GM18498 (cell line): ENCODE measurements around the gene GRM4.
"Not testable (repeated sequence)": the region's sequence is repeated elsewhere in the genome, so short reads cannot be mapped to it uniquely, and the experiment has no call there.

Experiments used
- ATAC-seq: cut with Tn5 transposase; IDR thresholded peaks from one replicate; pipeline ENCODE4 v1.9.1; 2021; ENCODE audit warnings: mild to moderate bottlenecking, moderate library complexity; ENCODE audit not compliant: unreplicated experiment

GRM4 gene

DNA sequence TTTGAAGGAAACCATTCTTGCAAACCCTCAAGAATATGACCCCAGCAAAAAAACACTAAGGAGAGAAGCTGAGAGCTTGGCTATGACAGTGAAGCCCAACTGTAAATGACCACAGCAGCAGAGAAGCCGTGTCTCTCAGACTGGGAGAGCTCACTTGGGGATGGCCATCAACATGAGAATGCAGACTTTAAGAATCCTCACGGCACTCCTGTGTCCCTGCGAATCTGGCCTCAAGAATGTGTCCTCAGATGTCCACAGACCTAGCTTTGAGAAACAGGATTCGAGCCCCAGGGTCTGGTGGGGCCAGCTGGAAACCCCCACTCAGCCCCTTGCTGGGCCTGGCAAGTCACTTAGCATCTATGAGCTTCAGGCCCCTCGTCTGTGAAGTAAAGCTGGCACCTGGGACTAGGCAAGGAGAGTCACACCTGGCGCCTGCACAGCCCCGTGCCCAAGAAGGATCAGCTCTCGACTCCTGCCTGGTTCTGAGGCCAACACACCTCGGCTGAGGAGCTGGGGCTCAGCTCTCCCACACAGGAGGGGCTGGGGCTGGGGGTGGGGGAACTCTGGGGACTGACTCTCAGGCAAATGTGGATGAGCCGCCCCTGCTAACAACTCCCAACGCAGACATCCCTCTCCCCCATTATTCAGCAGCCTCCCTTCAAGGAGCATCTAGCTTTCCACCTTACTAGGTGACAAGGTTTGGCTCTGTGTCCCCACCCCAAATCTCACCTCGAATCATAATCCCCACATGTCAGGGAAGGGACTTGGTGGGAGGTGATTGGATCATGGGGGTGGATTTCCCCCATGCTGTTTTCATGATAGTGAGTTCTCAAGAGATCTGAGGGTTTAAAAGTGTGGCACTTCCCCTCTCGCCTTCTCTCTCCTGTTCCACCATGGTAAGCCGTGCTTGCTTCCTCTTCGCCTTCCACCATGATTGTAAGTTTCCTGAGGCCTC, 97.7 kb downstream of the GRM4 start:
- ATAC-seq, result no peak

DNA sequence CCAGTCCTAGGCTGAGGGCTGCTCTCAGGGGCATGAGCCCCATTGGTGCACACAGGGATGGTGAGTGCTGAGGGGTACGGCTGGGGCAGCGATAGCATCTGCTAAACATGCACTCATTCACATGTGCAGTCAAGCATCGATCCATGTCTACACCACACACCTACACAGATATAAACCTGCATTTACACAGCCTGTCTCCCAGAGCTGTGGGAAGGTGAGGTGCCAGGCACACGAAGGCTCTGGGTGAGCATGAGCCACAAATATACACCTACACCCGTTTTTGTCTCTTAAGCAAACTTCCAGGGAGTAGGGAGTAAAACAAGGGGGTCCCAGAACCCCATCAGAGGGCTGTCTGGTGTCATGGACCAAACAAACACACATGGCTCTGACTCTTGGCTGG, 99.3 kb downstream of the GRM4 start:
- ATAC-seq, result no peak

DNA sequence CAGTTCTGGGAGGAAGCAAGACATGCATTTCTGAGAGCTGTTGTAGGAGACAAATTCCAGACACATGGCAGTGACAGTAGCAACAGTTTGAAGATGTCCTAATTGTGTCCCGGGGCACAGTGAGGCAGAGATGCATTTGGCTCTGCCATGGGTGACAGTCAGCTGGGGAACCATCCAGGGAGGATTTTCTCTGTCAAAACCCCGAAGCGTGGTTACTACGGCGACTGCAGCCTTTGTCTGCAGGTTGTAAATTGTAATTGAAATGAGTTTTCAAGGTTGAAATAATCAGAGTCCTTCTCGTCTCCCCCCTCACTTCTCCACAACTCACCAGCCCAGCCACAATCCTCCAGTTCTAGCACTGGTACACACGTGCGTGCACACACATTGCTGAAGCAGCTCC, 100.1 kb downstream of the GRM4 start:
- ATAC-seq, result no peak

DNA sequence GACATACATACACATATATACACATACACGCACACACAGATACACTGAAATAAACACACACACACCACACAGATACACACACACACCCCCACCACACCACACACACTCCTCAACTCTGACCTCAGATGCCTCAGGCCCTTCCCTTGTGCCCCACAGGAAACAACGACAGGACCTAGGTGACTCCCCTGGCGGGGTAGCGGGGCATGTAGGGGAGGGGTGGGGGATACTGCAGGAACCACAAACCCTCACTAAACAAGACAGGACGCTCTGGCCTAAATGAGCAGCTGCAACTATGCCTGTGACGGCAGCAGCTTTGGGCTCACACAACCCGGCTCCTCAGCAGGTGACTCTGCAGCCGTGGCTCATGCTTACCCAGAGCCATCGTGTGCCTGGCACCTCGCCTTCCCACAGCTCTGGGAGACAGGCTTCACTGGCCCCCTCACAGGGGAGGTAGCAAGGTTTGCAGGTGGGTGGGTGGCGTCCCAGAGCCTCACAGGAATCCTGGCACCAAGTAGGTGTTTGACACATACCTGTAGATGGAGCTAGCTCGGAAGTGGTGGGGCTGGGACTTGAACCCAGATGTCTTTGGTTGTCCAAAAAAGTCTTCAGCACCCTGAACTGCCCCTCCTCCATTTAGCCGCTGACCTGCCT, 100.8 kb downstream of the GRM4 start:
- ATAC-seq, result no peak

DNA sequence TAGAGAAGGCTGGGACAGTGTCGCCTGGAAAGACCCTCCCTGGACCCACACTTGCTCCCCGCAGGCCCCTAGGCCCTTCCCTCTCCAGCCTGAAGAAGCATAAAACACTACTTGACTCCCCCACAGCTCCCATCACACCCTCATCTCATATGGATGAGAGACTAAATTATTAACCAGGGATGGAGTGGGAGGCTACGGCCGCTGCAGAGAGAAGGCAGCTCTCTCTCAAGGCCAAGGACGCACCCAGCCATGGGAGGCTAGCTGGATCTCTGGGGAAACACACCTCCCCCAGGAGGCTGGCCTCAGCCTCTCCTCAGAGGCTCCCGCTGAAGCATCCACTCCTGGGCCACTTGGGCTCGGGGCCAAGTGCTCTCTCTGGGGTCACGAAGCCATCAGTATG, 102.5 kb downstream of the GRM4 start:
- no peak for ATAC-seq

DNA sequence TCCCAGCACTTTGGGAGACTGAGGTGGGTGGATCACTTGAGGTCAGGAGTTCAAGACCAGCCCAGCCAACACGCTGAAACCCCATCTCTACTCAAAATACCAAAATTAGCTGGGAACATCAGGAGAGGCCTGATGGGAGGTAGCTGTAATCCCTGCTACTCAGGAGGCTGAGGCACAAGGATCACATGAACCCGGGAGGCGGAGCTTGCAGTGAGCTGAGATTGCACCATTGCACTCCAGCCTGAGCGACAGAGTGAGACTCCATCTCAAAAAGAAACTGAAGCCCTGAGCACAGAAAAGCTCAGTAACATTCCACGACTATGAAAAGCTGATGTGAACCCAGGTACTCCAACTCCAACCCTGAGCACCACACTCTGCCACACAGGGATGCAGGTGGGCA, 103.9 kb downstream of the GRM4 start:
- not testable (repeated sequence) for ATAC-seq

DNA sequence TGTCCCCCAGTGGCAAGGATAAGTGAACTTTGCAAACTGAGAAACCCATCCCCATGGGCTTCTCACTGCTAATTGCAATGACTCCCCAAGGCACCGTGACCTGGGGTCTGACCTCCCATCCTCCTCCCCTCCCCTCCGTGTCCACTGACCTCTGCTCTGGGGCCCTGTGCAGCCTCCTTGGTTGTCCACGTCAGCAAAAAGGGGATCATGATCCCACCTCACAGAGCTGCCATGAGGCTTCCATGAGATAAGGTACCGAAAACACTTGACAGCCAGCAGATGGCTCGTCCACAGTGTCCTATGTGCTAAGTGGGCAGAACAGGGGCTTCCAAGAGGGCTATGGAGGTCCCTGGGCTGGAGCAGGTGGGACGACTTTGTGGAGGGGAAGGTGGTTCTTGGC, 104.5 kb downstream of the GRM4 start:
- no peak for ATAC-seq

DNA sequence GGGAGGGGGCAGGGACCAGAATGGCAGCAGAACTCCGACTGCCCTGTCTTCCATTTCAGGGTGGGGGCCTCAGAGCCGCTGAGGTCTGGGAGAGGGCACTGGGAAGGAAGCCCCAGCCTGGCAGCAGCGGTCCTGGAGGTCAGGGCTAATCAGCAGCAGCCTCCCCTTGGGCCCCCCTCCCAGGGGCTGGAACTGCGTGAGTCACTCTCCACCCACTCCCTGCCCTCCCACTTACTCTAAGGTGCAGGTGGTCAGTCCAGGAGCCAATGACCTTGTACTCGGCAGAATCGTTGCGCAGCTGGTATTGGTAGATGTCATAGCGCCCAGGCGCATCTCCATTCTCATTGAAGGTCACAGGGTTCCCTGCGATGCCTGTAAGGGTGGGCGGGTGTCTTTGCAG, 105.9 kb downstream of the GRM4 start:
- ATAC-seq, result no peak

DNA sequence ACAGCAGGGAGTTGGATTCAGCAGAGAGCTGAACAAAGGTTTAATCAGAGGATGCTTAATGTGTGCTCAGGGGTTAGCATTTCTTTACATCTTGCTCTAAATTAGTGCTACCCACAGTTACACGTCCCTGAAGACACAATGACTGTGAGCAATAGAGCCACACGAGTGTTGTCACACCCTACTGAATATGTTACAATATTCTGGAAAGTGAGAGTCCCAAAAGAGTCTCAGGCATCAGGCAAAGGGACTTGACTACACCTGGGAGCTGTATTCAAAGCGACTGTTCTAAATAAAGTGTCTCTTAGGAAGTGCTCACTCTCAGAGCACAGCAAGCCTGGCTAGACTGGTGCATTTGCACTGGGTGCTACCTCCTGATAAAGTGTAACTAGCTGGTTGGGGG, 108.7 kb downstream of the GRM4 start:
- ATAC-seq, result no peak

DNA sequence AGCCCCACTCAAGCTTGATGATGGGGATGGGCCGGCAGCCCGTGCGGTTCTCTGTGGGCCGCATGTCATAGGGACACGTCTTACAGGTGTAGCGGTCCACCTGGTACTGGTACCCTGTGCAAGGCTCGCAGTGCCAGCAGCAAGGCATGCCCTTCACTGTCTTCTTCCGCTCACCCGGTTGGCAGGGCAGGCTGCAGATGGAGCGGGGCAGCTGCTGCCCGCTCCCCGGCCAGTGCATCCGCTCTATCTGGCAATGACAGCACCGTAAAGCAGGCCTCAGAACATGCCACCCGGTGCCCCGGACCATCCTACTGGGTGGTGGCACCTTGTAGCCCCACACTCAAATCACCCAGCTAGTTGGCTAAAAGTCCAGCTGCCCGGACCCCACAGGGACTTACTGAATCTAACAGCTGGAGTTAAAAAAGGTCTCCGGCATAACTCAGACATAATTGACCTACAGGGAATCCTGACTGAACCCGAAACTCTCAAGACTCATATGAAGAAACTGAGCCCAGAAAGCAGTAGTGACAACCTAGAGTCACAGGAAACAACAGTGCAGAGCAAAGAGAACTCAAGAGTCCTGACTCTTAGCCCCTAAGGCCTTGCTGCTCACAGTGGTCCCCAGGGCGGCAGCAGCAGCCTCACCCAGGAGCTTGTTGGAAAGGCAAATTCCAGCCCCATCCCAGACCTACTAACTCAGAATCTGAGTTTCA, 109.4 kb downstream of the GRM4 start:
- no peak for ATAC-seq

DNA sequence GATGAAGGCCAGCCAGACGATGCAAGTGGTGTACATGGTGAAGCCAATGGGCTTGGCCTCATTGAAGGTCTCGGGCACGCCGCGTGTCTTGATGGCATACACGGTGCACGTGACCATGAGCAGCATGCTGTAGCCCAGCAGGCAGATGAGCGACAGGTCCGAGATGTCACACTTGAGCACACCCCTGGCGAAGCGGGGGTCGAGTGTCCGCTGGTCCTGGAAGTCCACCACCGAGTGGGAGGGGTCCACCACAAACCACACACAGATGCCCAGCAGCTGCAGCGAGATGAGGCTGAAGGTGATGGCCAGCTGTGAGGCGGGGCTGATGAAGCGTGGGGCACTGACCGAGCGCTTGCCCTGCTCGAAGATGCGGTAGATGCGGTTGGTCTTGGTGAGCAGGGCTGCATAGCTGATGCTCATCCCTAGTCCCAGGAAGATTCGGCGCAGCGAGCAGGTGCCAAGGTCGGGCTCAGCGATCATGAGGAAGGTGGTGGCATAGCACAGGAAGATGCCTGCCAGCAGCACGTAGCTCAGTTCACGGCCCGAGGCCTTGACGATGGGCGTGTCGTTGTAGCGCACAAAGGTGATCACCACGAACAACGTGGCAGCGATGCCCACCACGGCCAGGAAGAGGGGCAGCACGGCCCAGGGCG, 110.1 kb downstream of the GRM4 start:
- ATAC-seq, result no peak

DNA sequence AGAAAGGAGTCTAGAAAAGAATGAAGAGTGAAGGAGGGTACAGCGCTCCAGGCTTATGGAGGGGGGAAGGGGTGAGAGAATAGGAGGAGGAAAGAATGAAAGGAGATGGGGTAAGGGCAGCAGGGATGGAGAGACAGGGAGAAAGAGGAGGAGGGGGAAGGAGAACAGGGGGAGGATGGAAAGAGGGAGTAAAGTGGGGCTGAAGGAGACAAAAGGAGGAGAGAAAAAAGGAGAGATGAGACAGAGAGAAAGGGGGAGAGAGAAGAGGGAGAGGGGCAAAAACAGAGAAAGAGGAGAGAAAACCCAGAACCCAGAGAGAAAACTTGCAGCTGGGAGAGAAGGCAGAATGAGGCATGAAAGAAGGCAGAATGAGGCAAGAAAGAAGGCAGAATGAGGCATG, 110.7 kb downstream of the GRM4 start:
- no peak for ATAC-seq

DNA sequence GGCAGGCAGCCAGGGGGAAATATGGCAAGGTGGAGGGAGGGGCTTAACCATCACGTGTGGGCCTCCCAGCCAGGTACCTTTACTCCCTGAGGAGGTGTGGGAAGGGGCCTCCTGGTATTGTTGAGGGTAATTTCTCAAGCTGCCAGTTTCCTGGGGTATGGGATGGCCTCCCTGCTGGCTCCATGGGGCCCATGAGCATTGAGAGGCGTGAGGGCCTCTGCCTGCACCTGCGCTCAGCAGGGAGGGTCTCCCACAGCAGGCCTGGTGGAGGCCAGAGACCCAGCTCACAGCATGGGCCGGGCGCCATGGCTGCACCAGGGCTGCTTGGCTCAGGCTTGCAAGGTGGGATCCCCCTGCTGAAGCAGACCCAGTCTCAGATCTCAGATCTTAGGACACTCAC, 113.0 kb downstream of the GRM4 start:
- ATAC-seq, result no peak

DNA sequence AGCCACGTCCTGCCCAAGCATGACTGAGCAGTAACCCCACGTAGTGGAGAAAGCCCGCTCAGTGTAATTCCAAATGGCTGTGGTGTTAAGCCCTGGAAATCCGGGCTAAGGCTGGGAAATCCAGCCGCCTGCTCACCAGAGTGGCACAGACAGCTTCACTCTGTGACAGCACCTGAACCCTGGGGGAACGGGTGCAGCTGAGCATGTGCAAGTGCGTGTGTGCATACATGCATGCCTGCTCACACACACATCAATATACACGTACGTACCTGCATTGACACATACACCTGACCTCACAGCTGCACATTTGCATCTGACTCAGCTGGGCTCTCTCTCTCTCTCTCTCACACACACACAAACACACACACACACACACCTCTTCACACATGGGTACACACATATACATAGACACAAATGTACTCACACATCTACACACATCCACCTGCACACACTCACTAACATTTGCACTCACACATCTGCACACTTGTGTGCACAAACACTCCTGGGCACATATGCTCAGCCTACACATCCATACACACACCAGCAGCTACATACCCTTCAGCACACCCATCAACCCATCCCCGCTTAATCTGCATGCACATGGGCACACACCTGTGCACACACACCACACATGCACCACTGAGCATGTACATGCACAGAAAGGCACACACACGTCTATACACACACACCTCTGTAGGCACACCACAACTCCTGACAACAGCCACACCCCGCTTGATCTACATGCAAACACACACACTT, 114.1 kb downstream of the GRM4 start:
- ATAC-seq, result no peak

DNA sequence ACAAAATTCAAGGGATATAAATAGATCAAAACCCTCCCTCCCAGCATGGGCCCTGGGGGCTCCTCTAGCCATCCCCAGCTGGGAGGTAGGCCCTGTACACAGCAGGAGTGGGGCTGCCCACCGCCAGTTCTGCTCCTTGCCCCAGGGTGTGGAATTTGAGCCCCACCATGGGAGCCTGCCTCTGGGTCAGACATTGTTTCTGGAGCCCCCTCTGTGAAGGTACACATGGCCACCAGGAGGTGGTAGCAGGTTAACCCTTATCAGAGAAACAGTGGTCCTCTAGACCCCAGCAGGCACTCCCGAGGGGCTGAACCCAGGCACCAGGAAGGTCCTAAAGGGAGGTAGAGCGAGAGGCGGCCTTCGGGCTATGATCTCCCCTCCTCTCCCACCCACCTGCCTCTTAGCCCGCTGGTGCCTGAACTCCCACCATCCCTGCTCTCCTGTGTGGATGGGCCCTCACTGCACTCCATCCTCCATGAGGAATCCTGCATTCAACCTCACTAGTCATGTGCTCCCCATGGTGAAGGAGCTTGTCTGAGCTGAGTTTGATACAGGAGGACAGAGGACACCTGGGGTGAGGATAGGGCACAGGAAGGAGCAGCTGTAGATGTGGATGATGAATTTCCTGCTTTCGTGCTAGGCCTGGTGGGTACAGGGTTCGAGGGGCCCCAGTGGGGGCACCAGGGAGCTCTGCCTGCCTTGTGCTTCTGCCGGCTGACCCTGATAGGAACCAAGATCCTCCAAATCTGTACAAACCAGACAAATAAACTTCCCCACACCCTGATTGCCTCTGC, 114.9 kb downstream of the GRM4 start:
- ATAC-seq, result no peak

DNA sequence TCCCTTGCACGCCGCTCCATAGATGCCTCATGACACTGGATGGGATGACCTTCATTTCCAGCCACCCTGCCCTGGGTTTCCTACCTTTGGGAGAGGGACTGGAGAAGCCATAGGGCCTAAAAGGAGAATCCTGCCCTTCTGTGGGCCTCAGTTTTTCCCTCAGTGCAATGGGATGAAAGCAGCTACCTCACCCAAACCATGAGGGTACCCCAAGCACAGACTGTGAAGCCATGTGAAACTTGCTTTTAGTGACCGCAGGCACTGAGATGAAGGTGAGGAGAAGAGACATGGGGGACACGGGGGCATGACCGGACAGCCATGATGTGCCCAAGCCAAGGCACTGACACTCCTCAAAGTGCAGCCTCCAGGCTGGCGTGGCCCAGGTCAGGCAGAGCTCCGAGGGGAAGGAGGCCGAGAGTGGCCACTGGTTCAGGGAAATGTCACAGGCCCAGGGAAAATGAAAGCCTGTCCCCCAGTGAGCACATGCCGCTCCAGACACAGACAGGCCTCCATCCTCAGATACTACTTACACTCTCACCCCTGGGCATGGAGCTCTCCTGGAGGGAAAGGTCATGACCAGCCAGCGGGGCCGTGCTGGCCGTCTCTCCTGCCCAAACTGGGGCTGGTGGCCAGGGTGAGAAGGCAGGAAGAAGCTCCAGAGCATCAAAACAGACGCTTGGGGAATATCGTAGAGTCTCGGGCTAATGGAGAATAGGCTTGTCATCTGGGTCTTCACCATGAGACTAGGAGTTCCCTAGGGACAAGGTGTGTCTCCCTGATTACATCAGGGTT, 116.2 kb downstream of the GRM4 start:
- ATAC-seq, result no peak

DNA sequence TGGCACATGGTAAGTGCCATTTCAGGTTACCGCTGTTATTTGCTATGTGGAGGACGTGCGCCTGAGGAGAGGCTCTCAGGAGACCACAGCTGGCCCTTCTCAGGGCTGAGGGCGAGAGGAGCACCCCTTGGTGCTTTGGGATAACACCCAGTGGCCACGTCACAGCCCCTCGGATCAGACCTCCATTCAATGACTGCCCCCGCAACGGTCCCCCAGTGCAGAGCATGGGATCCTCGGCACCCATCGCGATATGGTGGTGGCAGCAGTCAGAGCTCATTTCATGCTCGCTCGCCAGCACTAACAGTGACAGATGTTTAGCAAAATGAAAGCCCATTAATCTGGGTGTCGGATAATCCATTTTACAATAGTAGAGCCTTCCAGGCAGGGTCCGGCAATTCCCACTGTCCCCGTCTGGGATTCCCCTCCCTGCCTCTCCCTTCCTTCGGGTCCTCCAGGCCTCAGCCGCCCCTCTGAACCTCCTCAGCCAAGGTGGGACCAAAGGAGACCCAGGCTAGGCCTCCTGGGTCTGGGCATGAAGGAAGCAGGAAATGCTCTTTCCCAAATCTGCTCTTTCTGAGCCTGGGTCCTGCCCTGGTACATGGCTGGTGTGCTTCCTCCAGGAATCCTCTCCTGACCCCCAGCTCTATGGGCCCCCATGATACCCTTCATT, 117.1 kb downstream of the GRM4 start:
- ATAC-seq, result no peak

DNA sequence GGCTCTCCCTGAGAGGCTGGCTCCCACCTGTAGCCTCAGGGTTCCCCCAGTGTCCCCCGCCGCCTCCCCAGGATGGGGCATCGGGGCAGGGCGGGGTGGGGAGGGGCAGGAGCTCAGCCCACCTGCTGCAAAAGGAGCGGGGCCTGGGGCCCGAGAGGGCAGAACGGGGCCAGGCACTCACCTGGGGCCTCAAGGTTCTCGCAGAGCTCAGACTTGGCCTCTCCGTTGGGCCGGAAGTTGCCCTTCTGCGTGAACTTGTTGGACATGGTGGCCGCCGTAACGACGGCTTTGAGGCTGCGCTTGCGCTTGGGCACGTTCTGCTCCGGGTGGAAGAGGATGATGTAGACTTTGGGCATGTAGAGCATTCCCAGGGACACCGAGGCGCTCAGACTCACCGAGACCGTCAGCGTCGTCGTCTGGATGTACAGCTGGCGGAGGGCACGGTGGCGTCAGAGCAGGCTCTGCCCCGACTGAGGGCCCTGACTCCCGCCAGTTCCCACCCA, 117.9 kb downstream of the GRM4 start:
- no peak for ATAC-seq
